Stimulated activated CD4-positive, alpha-beta T cell treated with anti-CD3 and anti-CD28 coated beads, Interleukin-2, amount 100 ng/mL, for 4 hours (primary cell): ENCODE measurements around the gene SHLD2.
"Not testable (repeated sequence)": the region's sequence is repeated elsewhere in the genome, so short reads cannot be mapped to it uniquely, and the experiment has no call there.

ENCODE experiments used
- DNase-seq: peaks from one replicate; pipeline ENCODE4 v3.0.0-alpha.2; 2020; ENCODE audit warnings: low read depth

Gene SHLD2, protein sequence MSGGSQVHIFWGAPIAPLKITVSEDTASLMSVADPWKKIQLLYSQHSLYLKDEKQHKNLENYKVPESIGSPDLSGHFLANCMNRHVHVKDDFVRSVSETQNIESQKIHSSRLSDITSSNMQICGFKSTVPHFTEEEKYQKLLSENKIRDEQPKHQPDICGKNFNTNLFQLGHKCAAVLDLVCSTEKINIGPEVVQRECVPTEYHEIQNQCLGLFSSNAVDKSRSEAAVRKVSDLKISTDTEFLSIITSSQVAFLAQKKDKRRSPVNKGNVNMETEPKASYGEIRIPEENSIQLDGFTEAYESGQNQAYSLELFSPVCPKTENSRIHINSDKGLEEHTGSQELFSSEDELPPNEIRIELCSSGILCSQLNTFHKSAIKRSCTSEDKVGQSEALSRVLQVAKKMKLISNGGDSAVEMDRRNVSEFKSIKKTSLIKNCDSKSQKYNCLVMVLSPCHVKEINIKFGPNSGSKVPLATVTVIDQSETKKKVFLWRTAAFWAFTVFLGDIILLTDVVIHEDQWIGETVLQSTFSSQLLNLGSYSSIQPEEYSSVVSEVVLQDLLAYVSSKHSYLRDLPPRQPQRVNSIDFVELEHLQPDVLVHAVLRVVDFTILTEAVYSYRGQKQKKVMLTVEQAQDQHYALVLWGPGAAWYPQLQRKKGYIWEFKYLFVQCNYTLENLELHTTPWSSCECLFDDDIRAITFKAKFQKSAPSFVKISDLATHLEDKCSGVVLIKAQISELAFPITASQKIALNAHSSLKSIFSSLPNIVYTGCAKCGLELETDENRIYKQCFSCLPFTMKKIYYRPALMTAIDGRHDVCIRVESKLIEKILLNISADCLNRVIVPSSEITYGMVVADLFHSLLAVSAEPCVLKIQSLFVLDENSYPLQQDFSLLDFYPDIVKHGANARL

DNA sequence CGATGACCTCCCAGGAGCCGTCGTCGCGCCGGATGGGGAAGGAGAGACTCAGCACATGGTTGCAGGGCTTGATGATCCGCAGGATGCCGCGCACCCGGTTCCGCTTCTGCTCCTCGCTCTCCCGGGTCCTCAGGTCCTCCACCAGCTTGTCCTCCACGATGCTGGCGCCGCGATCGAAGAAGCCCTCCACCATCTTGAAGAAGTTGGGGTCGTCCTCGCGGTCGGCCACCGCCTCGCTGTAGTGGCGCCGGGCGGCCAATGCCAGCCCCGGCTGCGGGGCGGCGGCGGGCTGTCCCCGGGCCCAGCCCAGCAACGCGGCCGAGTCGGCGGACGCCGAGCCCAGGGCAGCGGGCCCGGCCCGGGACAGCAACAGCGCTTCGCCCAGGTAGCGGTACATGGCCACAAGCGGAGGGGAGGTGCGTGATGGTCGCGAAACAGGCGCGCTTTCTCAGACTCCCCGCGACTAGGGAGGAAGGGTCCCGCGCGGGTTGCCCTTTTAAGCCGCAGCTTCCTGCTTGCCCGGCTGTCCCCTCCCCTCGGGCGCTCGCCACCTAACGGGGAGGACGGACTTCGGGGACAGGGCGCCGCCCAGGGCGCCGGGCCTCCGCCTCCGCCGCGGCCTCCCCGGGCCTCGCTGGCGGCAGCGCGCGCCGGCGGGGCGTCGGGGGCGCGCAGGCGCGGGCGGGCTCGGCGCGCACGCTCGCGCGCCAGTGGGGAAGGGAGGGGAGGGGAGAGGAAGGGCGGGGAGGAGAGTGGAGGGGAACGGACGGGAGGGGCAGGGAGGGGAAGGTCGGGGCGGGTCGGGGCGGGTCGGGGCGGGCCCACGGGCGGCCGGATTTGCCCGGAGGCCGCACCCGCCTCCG lies at the start of gene SHLD2, which contains the start of gene GLUD1:
TSS of gene SHLD2 (plus strand) at position 834 of the 863 bp plus-strand sequence. CDS start 56,149 bp downstream, outside the sequence.
TSS of gene GLUD1 (minus strand) at position 471 of the 863 bp plus-strand sequence. CDS start at position 397, 74 bp downstream.
- peak; percentile 79 for DNase-seq

- DNase-seq: no peak
Measured at GRCh38 chr10:87045434-87045938, 49.5 kb upstream of the SHLD2 start.

GRCh38 chr10:87053111-87053510 lies 41.9 kb upstream of the SHLD2 start:
- no peak for DNase-seq

GRCh38 chr10:87053577-87054181 lies 41.3 kb upstream of the SHLD2 start:
- DNase-seq: no peak

GRCh38 chr10:87054373-87055295 lies 40.4 kb upstream of the SHLD2 start:
- DNase-seq: no peak

DNA sequence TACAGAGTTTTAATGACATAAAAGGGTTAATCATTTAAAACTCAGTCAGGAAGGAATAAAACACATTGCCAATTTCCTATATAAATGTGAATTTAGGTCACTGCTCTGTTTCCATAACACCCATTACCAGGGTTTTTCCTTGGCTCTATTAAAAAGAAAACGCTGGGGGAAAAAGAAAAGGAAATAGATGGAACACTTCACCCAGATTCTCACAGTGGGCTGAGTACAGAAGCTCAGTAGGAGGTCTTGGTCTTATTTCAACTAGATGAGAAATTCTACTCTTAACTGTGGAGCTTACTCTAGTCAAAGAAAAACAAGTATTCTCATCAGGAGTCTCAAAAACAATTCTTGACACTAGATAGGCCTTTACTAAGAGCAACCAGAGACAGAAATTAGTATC lies 36.8 kb upstream of the SHLD2 start:
- DNase-seq: no peak

GRCh38 chr10:87059401-87059800 lies 35.6 kb upstream of the SHLD2 start:
- DNase-seq: no peak

DNA sequence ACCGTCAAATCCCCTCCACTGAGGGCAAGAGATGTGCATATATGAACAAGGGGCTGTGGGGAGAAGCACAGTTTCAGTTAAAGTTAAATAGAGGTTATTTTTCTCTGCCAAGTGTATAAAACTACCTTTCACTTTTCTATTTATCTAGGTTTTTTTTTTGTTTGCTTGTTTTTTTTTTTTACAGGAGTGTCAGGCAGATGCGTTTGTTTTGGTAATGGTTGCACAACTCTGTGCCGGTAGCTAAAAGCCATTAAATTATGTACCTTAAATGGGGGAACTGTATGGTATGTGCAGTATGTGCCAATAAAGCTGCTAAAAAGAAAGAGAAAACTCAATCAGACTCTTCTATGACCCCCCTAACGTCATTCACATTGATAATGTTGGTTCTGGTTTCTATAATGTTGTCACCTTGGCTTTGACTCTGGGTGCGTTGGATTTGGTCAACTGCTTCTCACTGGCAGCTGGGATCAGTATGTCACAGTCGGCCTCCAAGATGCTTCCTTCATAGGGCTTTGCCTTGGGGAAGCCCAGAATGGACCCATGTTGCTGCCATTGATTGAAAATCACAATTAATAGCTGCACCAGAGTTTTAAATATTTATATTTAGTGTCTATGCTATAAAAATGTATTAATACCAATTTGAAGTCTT lies 34.6 kb upstream of the SHLD2 start:
- DNase-seq: no peak

GRCh38 chr10:87064651-87065050 lies 30.4 kb upstream of the SHLD2 start:
- DNase-seq: no peak

DNA sequence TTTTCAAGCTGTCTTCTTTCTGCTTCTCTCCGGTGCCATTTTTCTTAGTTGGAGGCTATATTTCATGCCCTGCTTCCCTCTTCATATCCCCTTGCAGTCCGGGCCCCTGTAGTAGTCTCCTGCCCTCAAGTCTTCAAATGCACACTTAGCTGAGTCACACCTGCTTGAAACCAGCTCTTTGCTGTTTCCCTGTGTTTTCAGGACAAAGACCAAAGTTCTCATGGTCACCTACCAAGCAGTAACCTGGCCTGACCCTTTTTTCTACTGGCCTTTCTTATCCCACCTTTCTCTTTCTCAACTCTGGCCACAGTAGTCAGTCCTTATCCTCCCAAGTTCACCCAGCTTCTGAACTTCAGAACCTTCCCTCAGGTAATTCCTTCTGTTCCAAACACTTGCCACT lies 28.8 kb upstream of the SHLD2 start:
- no peak for DNase-seq

GRCh38 chr10:87066865-87067264 lies 28.1 kb upstream of the SHLD2 start:
- DNase-seq: no peak

GRCh38 chr10:87068281-87068680 lies 26.7 kb upstream of the SHLD2 start:
- DNase-seq: no peak

DNA sequence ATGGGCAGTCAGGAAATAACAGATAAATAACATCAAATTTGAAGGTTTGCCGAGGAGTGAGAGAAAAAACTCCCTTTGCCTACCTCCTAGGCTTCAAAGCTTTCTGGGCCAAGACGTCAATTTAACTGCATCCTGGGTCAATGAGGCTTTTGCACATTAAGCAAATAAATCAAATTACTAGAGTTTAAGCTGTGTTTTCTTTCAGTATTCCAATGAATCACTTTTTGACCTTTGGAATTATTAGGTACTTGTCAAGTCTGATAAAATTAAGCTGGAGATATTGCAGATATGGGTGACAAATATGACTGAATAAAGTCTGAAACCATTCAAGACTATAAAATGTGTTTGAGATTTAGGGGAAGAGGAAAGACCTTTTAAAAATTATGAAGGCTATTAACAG lies 22.6 kb upstream of the SHLD2 start:
- DNase-seq: no peak

DNA sequence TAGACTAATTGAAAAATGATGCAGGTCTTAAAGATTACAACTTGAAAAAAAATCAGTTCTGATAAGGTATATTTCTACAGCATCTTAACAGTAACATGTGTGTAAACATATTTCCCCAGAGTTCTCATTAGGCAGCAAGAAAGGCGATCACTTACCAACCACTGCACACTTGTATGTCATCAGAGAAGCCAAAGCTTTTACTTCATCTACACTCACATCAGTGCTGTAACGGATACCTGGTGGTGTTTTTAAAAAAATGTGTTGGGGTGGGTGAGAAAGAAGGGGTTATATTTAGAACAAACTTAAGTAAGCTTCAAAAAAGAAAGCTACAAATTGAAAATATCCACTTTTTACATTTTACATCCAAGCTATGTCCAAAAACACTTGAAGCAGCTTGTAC lies 18.6 kb upstream of the SHLD2 start:
- not testable (repeated sequence) for DNase-seq

GRCh38 chr10:87079106-87079836 lies 15.7 kb upstream of the SHLD2 start:
- no peak for DNase-seq

DNA sequence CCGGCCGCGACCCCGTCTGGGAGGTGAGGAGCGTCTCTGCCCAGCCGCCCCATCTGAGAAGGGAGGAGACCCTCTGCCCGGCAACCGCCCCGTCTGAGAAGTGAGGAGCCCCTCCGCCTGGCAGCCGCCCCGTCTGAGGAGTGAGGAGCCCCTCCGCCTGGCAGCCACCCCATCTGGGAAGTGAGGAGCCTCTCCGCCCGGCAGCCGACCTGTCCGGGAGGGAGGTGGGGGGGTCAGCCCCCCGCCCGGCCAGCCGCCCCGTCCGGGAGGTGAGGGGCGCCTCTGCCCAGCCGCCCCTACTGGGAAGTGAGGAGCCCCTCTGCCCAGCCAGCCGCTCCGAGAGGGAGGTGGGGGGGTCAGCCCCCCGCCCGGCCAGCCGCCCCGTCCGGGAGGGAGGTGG lies 14.4 kb upstream of the SHLD2 start:
- DNase-seq: not testable (repeated sequence)

- DNase-seq: not testable (repeated sequence)
Measured at GRCh38 chr10:87081574-87081973, 13.4 kb upstream of the SHLD2 start.

- not testable (repeated sequence) for DNase-seq
Measured at GRCh38 chr10:87082219-87082618, 12.8 kb upstream of the SHLD2 start.
